Breast epithelium (tissue), 3 donors: Measurements from ENCODE around the gene PRKAR1B.

Experiments
- CTCF ChIP-seq, 3 donors: fragments of 450-650 bp; IDR thresholded peaks; one replicate each; pipeline ENCODE4 v1.5.1; 2016 to 2017; ENCODE audit warnings: antibody characterized with exemption in 3 of 3, mild to moderate bottlenecking in 3 of 3, moderate library complexity in 3 of 3
- POLR2A ChIP-seq: fragments of 450-650 bp; IDR thresholded peaks from one replicate; pipeline ENCODE4 v1.6.1; 2016; ENCODE audit warnings: antibody characterized with exemption, mild to moderate bottlenecking, moderate library complexity
- POLR2AphosphoS5 ChIP-seq, 3 donors: sonication (generic); formaldehyde crosslinking; IDR thresholded peaks; one replicate each; pipeline ENCODE4 v1.6.1; 2017; ENCODE audit warnings: antibody characterized with exemption in 3 of 3

GRCh38 chr7:772861-773621, 46.0 kb upstream of the PRKAR1B start:
- TF ChIP-seq CTCF (IDR thresholded peaks at IDR 0.05) (no peak), POLR2A (no peak), POLR2AphosphoS5 (IDR thresholded peaks at IDR 0.05) (no peak)
